ENCODE data around the gene FRMD4B. TPM values are rescaled to one million over a fixed set of nuclear protein-coding genes. Genes with fewer than 3 reads are reported as not detected.

Gene FRMD4B
- total RNA-seq, 3 donors from 2014 or later (not counting 1 experiment from before 2014, with no cell fraction given): 8.5 to 19.8 (median 9.4) TPM

DNA sequence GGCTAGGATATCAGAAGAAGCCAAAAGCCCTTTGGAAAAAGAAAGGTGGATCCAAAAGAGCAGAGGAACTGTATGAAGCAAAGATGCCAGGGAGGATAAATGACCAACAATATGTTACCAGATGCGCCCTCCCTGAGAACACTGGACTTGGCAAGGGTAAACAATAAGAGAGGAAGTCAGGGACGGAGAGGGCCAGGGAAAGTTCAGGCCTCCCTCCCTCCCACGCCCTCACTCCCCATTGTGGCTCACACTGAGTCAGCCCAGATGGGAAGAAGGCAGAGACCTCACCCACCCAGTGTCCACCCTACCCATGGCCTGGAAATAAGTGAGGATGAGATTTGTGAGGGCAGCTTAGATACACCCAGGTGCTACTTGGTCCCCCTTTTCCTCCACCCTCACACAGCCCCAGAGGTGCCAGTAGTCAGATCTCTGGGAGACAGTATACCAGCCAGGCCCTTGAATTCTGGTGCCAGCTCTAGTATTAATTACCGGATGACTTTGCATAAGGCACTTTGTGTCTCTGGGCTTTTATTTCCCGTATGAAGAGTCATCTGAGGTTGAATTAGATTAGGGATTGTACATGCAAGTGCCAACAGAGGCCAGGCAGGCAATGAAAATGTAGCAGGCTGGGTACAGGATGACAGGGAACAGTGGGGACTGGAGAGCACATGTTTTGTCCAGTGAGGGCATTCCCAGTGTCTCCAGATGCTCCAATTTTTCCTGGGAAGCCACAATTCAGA is 35.1 kb upstream of the FRMD4B start:
- H3K36me3 ChIP-seq (ENCODE audit: control insufficient read depth, insufficient read depth, low read length): no peaks in the 10 kb centered on the region
- ATAC-seq: no peak
- peaks cover 0 to 3% of the 10 kb centered on the region in 2 donors for H3K27me3 Mint-ChIP-seq (ENCODE audit: low read depth in 2 of 2)
- H3K4me3 ChIP-seq (ENCODE audit: low read length): no peak overlapping the region
- intact Hi-C loops (cut with micrococcal nuclease): no loop called here
- H3K9me3 Mint-ChIP-seq: no peaks in the 10 kb centered on the region
- H3K4me1 ChIP-seq (ENCODE audit: control insufficient read depth, insufficient read depth, low read length): no peaks in the 10 kb centered on the region
- H3K4me3 Mint-ChIP-seq: no peak overlapping the region
- H3K27me3 ChIP-seq (ENCODE audit: control insufficient read depth, insufficient read depth, low read length): no peaks in the 10 kb centered on the region
- H3K27ac Mint-ChIP-seq: no peak overlapping the region
- H3K27ac ChIP-seq (ENCODE audit: low read length): no peak overlapping the region
- WGBS (ENCODE audit: insufficient coverage): 87% methylated on average over 4 of the region's 5 CpGs
- no peaks in the 10 kb centered on the region for H3K36me3 Mint-ChIP-seq
- H3K4me1 Mint-ChIP-seq: no peaks in the 10 kb centered on the region
- no peak for DNase-seq
- TF ChIP-seq, protein P1, sequence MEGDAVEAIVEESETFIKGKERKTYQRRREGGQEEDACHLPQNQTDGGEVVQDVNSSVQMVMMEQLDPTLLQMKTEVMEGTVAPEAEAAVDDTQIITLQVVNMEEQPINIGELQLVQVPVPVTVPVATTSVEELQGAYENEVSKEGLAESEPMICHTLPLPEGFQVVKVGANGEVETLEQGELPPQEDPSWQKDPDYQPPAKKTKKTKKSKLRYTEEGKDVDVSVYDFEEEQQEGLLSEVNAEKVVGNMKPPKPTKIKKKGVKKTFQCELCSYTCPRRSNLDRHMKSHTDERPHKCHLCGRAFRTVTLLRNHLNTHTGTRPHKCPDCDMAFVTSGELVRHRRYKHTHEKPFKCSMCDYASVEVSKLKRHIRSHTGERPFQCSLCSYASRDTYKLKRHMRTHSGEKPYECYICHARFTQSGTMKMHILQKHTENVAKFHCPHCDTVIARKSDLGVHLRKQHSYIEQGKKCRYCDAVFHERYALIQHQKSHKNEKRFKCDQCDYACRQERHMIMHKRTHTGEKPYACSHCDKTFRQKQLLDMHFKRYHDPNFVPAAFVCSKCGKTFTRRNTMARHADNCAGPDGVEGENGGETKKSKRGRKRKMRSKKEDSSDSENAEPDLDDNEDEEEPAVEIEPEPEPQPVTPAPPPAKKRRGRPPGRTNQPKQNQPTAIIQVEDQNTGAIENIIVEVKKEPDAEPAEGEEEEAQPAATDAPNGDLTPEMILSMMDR (IDR thresholded peaks at IDR 0.05): no peak
- H3K9me3 ChIP-seq (ENCODE audit: control insufficient read depth, insufficient read depth, low read length): no peaks in the 10 kb centered on the region

DNA sequence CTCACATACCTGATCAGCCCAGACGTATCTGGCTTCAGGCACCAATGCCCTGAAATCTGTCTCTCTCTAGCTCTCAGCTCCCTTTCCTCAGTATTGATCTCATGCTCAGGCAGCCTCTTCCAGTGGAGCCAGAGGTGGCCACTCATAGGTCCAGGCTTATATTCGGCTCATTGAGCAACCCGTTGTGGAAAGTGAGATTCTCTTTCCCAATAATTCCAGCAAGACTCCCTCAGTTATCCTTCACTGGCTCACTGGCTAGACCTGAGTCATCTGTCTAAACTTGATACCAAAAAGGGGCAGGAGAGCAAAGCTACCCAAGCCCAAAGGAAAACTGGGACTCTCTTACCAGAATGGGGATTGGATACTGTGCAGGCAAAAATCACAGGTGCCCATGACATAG is 33.4 kb upstream of the FRMD4B start:
- intact Hi-C loops (cut with micrococcal nuclease): no loop called here
- Histone ChIP-seq H3K27ac (ENCODE audit: low read length) (no peak overlapping the region), H3K4me3 (ENCODE audit: low read length) (no peak overlapping the region), H3K36me3 (ENCODE audit: control insufficient read depth, insufficient read depth, low read length) (no peaks in the 10 kb centered on the region), H3K27me3 (ENCODE audit: control insufficient read depth, insufficient read depth, low read length) (no peaks in the 10 kb centered on the region), H3K9me3 (ENCODE audit: control insufficient read depth, insufficient read depth, low read length) (no peaks in the 10 kb centered on the region), H3K4me1 (ENCODE audit: control insufficient read depth, insufficient read depth, low read length) (no peaks in the 10 kb centered on the region)
- Mint-ChIP-seq H3K36me3 (no peaks in the 10 kb centered on the region), H3K4me3 (no peak overlapping the region), H3K27me3 (ENCODE audit: low read depth in 2 of 2) (peaks cover 0 to 3% of the 10 kb centered on the region in 2 donors), H3K9me3 (no peaks in the 10 kb centered on the region), H3K4me1 (no peaks in the 10 kb centered on the region), H3K27ac (no peak overlapping the region)
- WGBS (ENCODE audit: insufficient coverage): 94% methylated on average over 3 of the region's 3 CpGs
- ATAC-seq: no peak
- TF ChIP-seq, protein P1 (IDR thresholded peaks at IDR 0.05): no peak
- no peak for DNase-seq

DNA sequence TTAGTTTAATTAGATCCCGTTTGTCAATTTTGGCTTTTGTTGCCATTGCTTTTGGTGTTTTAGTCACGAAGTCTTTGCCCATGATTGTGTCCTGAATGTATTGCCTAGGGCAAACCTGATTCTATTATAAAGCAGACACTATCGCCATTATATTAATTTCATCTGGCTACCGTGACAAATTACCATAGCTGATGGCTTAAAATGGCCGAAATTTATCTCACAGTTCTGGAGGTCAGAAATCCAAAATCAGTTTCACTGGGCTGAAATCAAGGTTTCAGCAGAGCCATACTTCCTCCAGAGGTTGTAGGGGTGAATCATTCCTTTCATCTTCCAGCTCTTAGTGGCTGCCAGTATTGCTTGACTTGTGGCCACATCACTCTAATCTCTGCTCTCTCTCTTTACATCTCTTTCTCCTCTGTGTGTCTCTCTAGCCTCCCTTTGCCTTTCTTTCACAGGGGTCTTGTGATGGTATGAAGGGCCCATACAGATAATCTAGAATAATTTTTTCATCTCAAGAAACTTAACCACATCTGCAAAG is 31.7 kb upstream of the FRMD4B start:
- no peaks in the 10 kb centered on the region for H3K27me3 ChIP-seq (ENCODE audit: control insufficient read depth, insufficient read depth, low read length)
- Mint-ChIP-seq H3K4me1 (no peaks in the 10 kb centered on the region), H3K9me3 (no peaks in the 10 kb centered on the region), H3K27me3 (ENCODE audit: low read depth in 2 of 2) (peaks cover 0 to 6% of the 10 kb centered on the region in 2 donors), H3K36me3 (no peaks in the 10 kb centered on the region), H3K27ac (no peak overlapping the region), H3K4me3 (no peak overlapping the region)
- 92% methylated on average over 5 of the region's 5 CpGs for WGBS (ENCODE audit: insufficient coverage)
- no peak for DNase-seq
- TF ChIP-seq, protein P1 (IDR thresholded peaks at IDR 0.05): no peak
- no peak overlapping the region for H3K4me3 ChIP-seq (ENCODE audit: low read length)
- intact Hi-C loops (cut with micrococcal nuclease): no loop called here
- no peaks in the 10 kb centered on the region for H3K36me3 ChIP-seq (ENCODE audit: control insufficient read depth, insufficient read depth, low read length)
- H3K27ac ChIP-seq (ENCODE audit: low read length): no peak overlapping the region
- no peak for ATAC-seq
- no peaks in the 10 kb centered on the region for H3K4me1 ChIP-seq (ENCODE audit: control insufficient read depth, insufficient read depth, low read length)
- H3K9me3 ChIP-seq (ENCODE audit: control insufficient read depth, insufficient read depth, low read length): no peaks in the 10 kb centered on the region

All from natural killer cell (primary cell).